Mesodermal cell (in vitro differentiated cells): ENCODE data around the gene SERPINA3.

Experiments used
- H3K27ac ChIP-seq: 2 replicates; pipeline ENCODE4 v1.7.0; 2013; ENCODE audit warnings: mild to moderate bottlenecking, low read depth, low read length, moderate library complexity; ENCODE audit not compliant: severe bottlenecking
- H3K36me3 ChIP-seq: 2 replicates; pipeline ENCODE4 v1.7.1; 2013; ENCODE audit warnings: mild to moderate bottlenecking, low read length, moderate library complexity; ENCODE audit not compliant: control insufficient read depth, insufficient read depth
- H3K4me1 ChIP-seq: one replicate; pipeline ENCODE4 v1.7.1; 2013; ENCODE audit warnings: mild to moderate bottlenecking, low read length; ENCODE audit not compliant: insufficient read depth, control insufficient read depth, poor library complexity, severe bottlenecking
- H3K4me3 ChIP-seq: 2 replicates; pipeline ENCODE4 v1.7.0; 2013; ENCODE audit warnings: low read length, control low read depth, mild to moderate bottlenecking; ENCODE audit not compliant: insufficient read depth, poor library complexity, severe bottlenecking; ENCODE audit errors: extremely low read depth
- H3K9me3 ChIP-seq: 2 replicates; pipeline ENCODE4 v1.7.1; 2013; ENCODE audit warnings: mild to moderate bottlenecking, low read length, moderate library complexity; ENCODE audit not compliant: control insufficient read depth
- WGBS, 2 experiments: methylation state at CpG; one replicate each; pipeline ENCODE4 v1.1.5; 2013; ENCODE audit warnings: missing lambda C conversion rate in 2 of 2; ENCODE audit not compliant: insufficient coverage in 2 of 2; 5-methylcytosine and 5-hydroxymethylcytosine counted together

The SERPINA3 gene

DNA sequence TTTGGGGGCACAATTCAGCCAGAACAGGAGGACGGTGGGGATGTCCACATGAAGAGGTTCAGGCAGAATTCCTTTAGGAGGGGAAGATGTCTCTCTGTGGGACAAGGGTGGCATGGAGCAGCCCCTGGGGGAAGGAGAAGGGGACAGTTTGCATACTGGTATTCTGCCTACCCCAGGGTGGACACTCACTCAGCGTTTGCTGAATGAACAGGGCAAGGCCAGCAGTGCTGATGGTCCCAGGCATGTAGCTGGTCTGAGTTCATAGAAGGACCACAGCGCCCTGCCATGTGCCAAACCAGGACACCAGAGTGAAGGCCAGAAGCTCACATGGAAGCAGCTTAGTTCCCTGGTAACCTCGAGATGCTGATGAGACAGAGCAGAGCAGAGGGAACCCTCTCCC, 25.6 kb upstream of the SERPINA3 start:
- H3K9me3 ChIP-seq = no peaks in the 10 kb centered on the region
- H3K4me1 ChIP-seq = no peaks in the 10 kb centered on the region
- H3K36me3 ChIP-seq = no peaks in the 10 kb centered on the region
- WGBS, 2 experiments = 87 to 88% methylated on average over 3 of the region's 4 CpGs
- H3K27ac ChIP-seq = no peak overlapping the region
- H3K4me3 ChIP-seq = no peak overlapping the region

DNA sequence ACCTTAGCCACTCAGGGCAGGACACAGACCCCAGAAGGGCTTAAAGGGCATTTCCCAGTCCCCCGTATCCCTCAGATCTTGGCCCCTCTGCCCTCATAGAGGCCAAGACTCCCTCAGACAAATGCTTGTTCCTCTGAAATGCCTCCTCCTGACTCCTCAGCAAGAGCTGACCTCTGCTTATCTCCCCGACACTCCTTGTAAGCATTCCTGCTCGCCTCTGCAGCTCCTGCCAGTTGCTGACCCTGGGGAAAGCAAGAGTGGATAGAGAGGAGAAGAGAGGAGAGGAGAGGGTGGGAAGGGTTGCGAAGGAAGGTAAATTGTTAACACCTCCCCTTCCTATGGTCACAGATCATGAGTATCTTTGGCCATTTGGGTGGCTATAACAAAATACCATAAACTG, 23.9 kb upstream of the SERPINA3 start:
- 100% methylated on average over 1 to 2 of the region's 4 CpGs for WGBS, 2 experiments
- H3K36me3 ChIP-seq = no peaks in the 10 kb centered on the region
- no peaks in the 10 kb centered on the region for H3K4me1 ChIP-seq
- no peak overlapping the region for H3K4me3 ChIP-seq
- no peaks in the 10 kb centered on the region for H3K9me3 ChIP-seq
- H3K27ac ChIP-seq = no peak overlapping the region

DNA sequence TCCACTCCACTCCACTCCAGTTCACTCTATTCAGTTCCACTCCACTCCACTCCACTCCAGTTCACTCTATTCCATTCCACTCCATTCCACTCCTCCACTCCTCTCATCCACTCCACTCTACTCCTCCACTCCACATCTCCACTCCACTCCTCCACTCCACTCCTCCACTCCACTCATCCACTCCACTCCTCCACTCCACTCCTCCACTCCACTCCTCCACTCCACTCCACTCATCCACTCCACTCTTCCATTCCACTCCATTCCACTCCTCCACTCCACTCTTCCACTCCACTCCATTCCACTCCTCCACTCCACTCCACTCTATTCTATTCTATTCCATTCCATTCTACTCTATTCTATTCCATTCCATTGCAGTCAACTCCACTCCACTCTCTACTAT, 21.1 kb upstream of the SERPINA3 start:
- H3K36me3 ChIP-seq = no peaks in the 10 kb centered on the region
- no peaks in the 10 kb centered on the region for H3K9me3 ChIP-seq
- H3K4me3 ChIP-seq = no peak overlapping the region
- no peak overlapping the region for H3K27ac ChIP-seq
- no peaks in the 10 kb centered on the region for H3K4me1 ChIP-seq

DNA sequence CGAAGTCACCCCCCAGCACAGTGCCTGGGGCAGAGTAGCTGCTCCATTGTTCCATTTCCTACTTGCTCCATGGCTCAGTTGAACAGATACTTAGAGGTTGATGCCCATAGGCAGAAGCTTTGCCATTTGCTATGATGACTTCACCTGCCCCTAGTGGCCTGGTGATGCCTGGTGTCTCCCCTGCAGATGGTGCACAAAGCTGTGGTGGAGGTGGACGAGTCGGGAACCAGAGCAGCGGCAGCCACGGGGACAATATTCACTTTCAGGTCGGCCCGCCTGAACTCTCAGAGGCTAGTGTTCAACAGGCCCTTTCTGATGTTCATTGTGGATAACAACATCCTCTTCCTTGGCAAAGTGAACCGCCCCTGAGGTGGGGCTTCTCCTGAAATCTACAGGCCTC, 20.3 kb upstream of the SERPINA3 start:
- H3K4me3 ChIP-seq = no peak overlapping the region
- WGBS, 2 experiments = 90 to 93% methylated on average over 6 to 7 of the region's 8 CpGs
- no peaks in the 10 kb centered on the region for H3K4me1 ChIP-seq
- no peak overlapping the region for H3K27ac ChIP-seq
- H3K36me3 ChIP-seq = no peaks in the 10 kb centered on the region
- no peaks in the 10 kb centered on the region for H3K9me3 ChIP-seq

DNA sequence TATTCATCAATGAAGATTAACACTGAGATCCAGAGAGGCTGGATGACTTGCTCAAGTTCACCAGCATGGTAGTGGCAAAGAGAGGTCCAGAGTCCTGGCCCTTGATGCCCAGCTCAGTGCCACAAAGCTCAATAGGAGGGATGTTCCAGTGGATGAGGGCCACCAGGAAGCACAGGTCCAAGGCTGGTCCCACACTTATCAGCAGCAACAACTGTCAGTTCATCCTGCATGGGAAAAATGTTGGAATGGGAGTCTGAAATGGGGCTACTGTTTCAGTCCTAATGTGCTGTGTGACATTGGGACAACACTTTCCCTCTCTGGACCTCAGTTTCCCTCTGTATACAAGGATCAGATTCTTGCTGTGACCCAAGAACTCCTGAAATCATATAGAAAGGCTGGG, 19.7 kb upstream of the SERPINA3 start:
- no peaks in the 10 kb centered on the region for H3K36me3 ChIP-seq
- no peaks in the 10 kb centered on the region for H3K9me3 ChIP-seq
- no peak overlapping the region for H3K4me3 ChIP-seq
- H3K4me1 ChIP-seq = no peaks in the 10 kb centered on the region
- no peak overlapping the region for H3K27ac ChIP-seq

DNA sequence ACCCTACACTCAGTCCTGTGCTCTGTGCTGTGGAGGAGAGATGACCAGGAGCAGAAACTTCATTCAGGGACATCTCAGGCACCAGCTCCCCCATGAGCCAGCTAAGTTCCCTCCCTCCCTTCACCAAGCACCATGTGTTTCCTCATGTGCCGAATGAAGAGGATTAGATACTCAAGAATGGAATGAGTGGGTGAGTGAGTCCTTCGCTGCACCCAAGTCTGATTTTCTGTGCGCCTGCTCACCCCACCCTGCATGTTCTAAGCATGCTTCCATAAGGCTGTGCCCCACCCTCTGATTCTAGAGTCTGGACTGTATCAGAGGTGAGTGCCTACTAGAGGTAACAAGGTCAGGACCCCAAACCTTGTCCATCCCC, 18.8 kb upstream of the SERPINA3 start:
- Histone ChIP-seq H3K27ac (no peak overlapping the region), H3K36me3 (no peaks in the 10 kb centered on the region), H3K4me3 (no peak overlapping the region), H3K4me1 (no peaks in the 10 kb centered on the region), H3K9me3 (no peaks in the 10 kb centered on the region)
- WGBS, 2 experiments = 90% methylated on average over 2 of the region's 3 CpGs; no CpG with 5 or more reads in 1 of the 2 experiments

DNA sequence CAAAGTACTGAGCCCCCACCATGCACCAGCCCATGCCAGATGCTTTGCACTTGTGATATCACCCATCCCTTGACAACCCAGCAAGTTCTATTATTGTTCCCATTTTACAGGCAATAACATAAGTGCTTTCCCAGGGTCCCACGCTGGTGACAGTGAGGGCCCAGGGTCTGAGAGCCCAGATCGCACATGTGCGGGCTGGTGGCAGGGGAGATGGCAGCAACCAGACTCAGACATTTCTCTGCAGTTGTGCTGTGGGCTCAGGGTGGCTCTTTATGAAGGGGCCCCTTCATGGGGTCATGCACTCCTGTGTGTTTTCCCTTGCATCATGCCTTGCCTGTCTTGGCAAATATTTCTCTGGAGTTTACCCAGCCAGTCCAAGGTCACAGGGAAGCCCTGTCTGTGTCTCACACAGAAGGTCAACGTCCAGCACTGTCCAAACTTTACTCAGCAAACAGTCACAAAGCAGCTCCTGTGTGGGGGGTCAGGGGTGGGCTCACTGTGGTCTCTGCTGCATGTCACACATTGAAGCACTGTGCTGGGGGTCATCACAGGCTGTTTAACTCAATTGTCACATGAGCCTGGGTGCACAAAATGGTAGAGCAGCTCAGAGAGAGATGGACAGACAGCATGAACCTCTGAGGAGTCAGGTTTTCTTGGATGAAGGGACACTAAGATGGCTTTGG, 18.3 kb upstream of the SERPINA3 start:
- no peak overlapping the region for H3K27ac ChIP-seq
- H3K4me3 ChIP-seq = no peak overlapping the region
- no peaks in the 10 kb centered on the region for H3K9me3 ChIP-seq
- H3K4me1 ChIP-seq = peaks cover 5% of the 10 kb centered on the region
- no peaks in the 10 kb centered on the region for H3K36me3 ChIP-seq
- 85 to 97% methylated on average over 3 to 4 of the region's 4 CpGs for WGBS, 2 experiments

DNA sequence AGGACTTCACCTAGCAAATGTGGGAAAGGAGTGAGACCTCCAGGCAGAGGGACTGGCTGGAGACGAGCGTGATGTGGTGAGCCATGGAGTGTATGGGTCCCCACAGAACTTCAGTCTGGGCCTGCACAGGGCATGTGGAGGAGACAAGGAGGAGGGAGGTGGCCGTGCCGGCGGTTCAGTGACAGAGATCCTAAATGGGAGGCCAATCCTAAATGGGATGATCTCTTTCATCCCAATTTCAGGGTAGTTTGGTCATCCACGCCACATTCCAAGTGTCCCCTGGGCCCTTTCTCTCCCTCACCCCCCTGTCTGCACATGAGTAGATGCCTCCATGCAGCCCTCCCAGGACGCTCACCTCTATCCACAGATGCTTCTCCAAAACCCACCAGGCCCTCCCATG, 17.8 kb upstream of the SERPINA3 start:
- WGBS, 2 experiments = 84 to 93% methylated on average over 6 to 7 of the region's 7 CpGs

DNA sequence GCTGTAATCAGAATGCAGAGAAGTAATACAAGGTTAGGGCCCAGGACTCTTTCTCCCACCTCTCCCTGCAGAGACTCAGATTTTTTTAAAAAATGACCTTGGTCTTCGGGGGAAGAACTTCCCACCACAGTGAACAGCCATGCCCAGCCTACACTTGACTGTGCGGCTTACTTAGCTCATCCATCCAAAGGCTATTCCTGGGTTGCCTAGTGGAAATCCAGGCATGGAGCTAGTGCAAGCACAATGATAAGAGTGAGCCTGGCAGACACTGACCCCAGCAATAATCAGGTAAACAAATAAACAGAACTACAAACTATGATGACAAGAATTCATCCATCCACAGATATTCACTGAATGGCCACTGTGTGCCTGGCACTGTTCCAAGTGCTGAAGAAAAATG, 16.3 kb upstream of the SERPINA3 start:
- H3K9me3 ChIP-seq = no peaks in the 10 kb centered on the region
- no peaks in the 10 kb centered on the region for H3K36me3 ChIP-seq
- no peak overlapping the region for H3K4me3 ChIP-seq
- peaks cover 16% of the 10 kb centered on the region for H3K4me1 ChIP-seq
- H3K27ac ChIP-seq = no peak overlapping the region
- 40 to 79% methylated on average over 1 to 2 of the region's 2 CpGs for WGBS, 2 experiments

More for the DNA sequence above, 17.8 kb upstream of the SERPINA3 start:
- Histone ChIP-seq H3K36me3 (no peaks in the 10 kb centered on the region), H3K27ac (no peak overlapping the region), H3K9me3 (no peaks in the 10 kb centered on the region), H3K4me1 (peaks cover 11% of the 10 kb centered on the region), H3K4me3 (no peak overlapping the region)

DNA sequence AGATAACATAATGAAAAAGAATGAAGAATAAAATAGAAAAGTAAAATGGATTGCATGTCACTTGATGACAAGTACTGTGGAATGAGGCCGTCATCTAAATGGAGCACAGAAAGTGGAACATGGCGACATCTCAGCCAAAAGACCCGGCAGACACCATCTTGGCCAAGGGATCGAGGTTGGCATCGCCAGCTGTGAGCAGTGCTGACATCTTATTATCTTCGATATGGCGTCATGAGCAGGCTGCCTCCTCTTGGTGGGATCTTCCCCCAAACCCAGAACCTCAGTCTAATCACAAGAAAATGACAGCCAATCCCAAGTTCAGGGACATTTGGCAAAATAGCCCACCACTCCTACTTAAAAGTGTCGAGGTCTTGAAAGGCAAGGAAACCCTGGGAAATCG, 15.8 kb upstream of the SERPINA3 start:
- no peaks in the 10 kb centered on the region for H3K9me3 ChIP-seq
- no peak overlapping the region for H3K4me3 ChIP-seq
- H3K4me1 ChIP-seq = peaks cover 18% of the 10 kb centered on the region
- 78 to 90% methylated on average over 5 to 9 of the region's 9 CpGs for WGBS, 2 experiments
- H3K36me3 ChIP-seq = no peaks in the 10 kb centered on the region
- no peak overlapping the region for H3K27ac ChIP-seq

DNA sequence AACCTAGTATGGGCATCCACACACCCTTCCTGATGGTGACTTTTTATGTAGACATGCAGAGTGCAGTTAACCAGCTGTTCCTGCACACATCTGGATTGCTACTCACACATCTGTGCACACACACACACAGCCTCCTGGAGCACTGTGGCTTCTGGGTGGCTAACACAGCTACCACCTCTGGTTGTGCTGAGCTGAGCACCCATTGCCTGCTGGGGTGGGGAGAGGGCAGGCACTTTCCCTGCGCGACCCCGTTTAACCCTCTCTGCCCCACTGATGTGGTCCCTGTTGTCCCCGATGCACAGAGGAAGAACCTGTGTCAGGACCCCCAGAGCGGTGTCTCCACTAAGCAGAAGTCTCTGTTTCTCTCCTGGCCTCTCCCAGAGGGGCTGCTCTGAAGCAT, 14.4 kb upstream of the SERPINA3 start:
- no peaks in the 10 kb centered on the region for H3K9me3 ChIP-seq
- H3K27ac ChIP-seq = no peak overlapping the region
- H3K36me3 ChIP-seq = no peaks in the 10 kb centered on the region
- H3K4me3 ChIP-seq = no peak overlapping the region
- 76 to 98% methylated on average over 3 to 5 of the region's 5 CpGs for WGBS, 2 experiments
- peaks cover 27% of the 10 kb centered on the region for H3K4me1 ChIP-seq
